NCI-H774 (cell line): ENCODE results near the gene WSB1.
"Not testable (repeated sequence)": the region's sequence is repeated elsewhere in the genome, so short reads cannot be mapped to it uniquely, and the experiment has no call there.

ENCODE experiments used
- DNase-seq: peaks from one replicate; lab custom pipeline; 2025; lab: John Stamatoyannopoulos, UW

WSB1 gene

GRCh38 chr17:27293898-27294688, at the start of gene WSB1:
Gene WSB1 (plus strand): TSS chr17:27294114. CDS start chr17:27294396, 282 bp downstream.
- peak; percentile 90 for DNase-seq

- DNase-seq, result no peak
These were observed 49.3 kb upstream of the WSB1 start for GRCh38 chr17:27244491-27245223.

- DNase-seq, result peak; percentile 87
These were observed 48.7 kb upstream of the WSB1 start for GRCh38 chr17:27245230-27245696.

- no peak for DNase-seq
These were observed 47.4 kb upstream of the WSB1 start for GRCh38 chr17:27246537-27246936.

- DNase-seq, result peak; percentile 87
These were observed 46.6 kb upstream of the WSB1 start for GRCh38 chr17:27247071-27247957.

- DNase-seq, result no peak
These were observed 46.0 kb upstream of the WSB1 start for GRCh38 chr17:27247958-27248342.

GRCh38 chr17:27250791-27251190, 43.1 kb upstream of the WSB1 start:
- DNase-seq, result not testable (repeated sequence)

- DNase-seq, result not testable (repeated sequence)
These were observed 39.1 kb upstream of the WSB1 start for GRCh38 chr17:27254802-27255201.

GRCh38 chr17:27256225-27257030, 37.5 kb upstream of the WSB1 start:
- DNase-seq, result no peak

GRCh38 chr17:27257031-27257357, 36.9 kb upstream of the WSB1 start:
- DNase-seq, result no peak

- DNase-seq, result no peak
These were observed 34.6 kb upstream of the WSB1 start for GRCh38 chr17:27259356-27259755.

- DNase-seq, result no peak
These were observed 30.5 kb upstream of the WSB1 start for GRCh38 chr17:27263386-27263785.

GRCh38 chr17:27264068-27264812, 29.7 kb upstream of the WSB1 start:
- no peak for DNase-seq

GRCh38 chr17:27265333-27265732, 28.6 kb upstream of the WSB1 start:
- DNase-seq, result no peak

GRCh38 chr17:27266228-27266627, 27.7 kb upstream of the WSB1 start:
- DNase-seq, result no peak

GRCh38 chr17:27268394-27269085, 25.4 kb upstream of the WSB1 start:
- peak; percentile 41 for DNase-seq

GRCh38 chr17:27269201-27269600, 24.7 kb upstream of the WSB1 start:
- DNase-seq, result no peak

- no peak for DNase-seq
These were observed 23.9 kb upstream of the WSB1 start for GRCh38 chr17:27269974-27270373.

GRCh38 chr17:27276653-27277156, 17.2 kb upstream of the WSB1 start:
- DNase-seq, result no peak

GRCh38 chr17:27279132-27279531, 14.8 kb upstream of the WSB1 start:
- not testable (repeated sequence) for DNase-seq
